ENCODE results near the gene NANOG.
A peak's percentile ranks its signal among the peaks of the same experiment; 100 is the strongest.
"Not testable (repeated sequence)": the region's sequence is repeated elsewhere in the genome, so short reads cannot be mapped to it uniquely, and the experiment has no call there.

The NANOG gene

DNA sequence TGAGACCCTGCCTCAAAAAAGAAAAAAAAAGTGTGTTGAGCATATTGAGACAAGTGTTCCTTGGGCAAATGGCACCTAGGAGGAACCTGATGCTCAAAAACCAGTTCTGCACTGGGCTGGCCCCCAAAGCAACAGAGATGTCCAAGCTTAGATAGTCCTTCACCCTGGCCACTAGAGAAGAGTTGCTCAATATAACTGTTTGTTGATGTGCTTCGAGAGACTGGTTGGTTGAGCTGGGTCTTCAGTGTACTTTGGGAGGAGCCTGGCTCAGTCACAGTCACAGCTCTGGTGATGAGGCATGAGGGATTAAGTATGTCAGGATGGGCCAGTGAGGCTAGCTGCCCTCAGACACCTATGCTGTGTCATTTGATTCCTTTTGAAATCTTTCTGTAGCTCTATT lies 45.5 kb downstream of the NANOG start:
- no peaks in the 10 kb centered on the region for H3K9me3 Mint-ChIP-seq
- peaks cover 7% of the 10 kb centered on the region for H3K4me1 Mint-ChIP-seq
- no peaks in the 10 kb centered on the region for H3K36me3 Mint-ChIP-seq (ENCODE audit: low read depth)
- H3K4me3 Mint-ChIP-seq: no peak overlapping the region
- H3K27ac Mint-ChIP-seq: no peak overlapping the region
- TF ChIP-seq, protein P1, sequence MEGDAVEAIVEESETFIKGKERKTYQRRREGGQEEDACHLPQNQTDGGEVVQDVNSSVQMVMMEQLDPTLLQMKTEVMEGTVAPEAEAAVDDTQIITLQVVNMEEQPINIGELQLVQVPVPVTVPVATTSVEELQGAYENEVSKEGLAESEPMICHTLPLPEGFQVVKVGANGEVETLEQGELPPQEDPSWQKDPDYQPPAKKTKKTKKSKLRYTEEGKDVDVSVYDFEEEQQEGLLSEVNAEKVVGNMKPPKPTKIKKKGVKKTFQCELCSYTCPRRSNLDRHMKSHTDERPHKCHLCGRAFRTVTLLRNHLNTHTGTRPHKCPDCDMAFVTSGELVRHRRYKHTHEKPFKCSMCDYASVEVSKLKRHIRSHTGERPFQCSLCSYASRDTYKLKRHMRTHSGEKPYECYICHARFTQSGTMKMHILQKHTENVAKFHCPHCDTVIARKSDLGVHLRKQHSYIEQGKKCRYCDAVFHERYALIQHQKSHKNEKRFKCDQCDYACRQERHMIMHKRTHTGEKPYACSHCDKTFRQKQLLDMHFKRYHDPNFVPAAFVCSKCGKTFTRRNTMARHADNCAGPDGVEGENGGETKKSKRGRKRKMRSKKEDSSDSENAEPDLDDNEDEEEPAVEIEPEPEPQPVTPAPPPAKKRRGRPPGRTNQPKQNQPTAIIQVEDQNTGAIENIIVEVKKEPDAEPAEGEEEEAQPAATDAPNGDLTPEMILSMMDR (IDR thresholded peaks at IDR 0.05; ENCODE audit: unreplicated experiment in 3 of 3): no peak
- H3K27me3 Mint-ChIP-seq (ENCODE audit: low read depth): peaks cover 8% of the 10 kb centered on the region

GRCh38 chr12:7835116-7835515 lies 45.9 kb downstream of the NANOG start:
- Mint-ChIP-seq H3K4me3 (no peak overlapping the region), H3K36me3 (ENCODE audit: low read depth) (no peaks in the 10 kb centered on the region), H3K27me3 (ENCODE audit: low read depth) (peaks cover 8% of the 10 kb centered on the region), H3K27ac (no peak overlapping the region), H3K4me1 (peaks cover 7% of the 10 kb centered on the region), H3K9me3 (no peaks in the 10 kb centered on the region)
- TF ChIP-seq, protein P1 (IDR thresholded peaks at IDR 0.05; ENCODE audit: unreplicated experiment in 3 of 3): no peak

GRCh38 chr12:7835766-7836165 lies 46.6 kb downstream of the NANOG start:
- peaks cover 8% of the 10 kb centered on the region for H3K27me3 Mint-ChIP-seq (ENCODE audit: low read depth)
- no peaks in the 10 kb centered on the region for H3K9me3 Mint-ChIP-seq
- H3K4me1 Mint-ChIP-seq: peaks cover 7% of the 10 kb centered on the region
- H3K36me3 Mint-ChIP-seq (ENCODE audit: low read depth): no peaks in the 10 kb centered on the region
- TF ChIP-seq, protein P1 (IDR thresholded peaks at IDR 0.05; ENCODE audit: unreplicated experiment in 3 of 3): no peak
- no peak overlapping the region for H3K4me3 Mint-ChIP-seq
- H3K27ac Mint-ChIP-seq: no peak overlapping the region

- Mint-ChIP-seq H3K36me3 (ENCODE audit: low read depth) (no peaks in the 10 kb centered on the region), H3K4me3 (no peak overlapping the region), H3K27ac (no peak overlapping the region), H3K4me1 (peaks cover 7% of the 10 kb centered on the region), H3K27me3 (ENCODE audit: low read depth) (peaks cover 8% of the 10 kb centered on the region), H3K9me3 (no peaks in the 10 kb centered on the region)
- TF ChIP-seq, protein P1 (IDR thresholded peaks at IDR 0.05; ENCODE audit: unreplicated experiment in 3 of 3): no peak
Observed at GRCh38 chr12:7837366-7837765, 48.2 kb downstream of the NANOG start.

- not testable (repeated sequence) for H3K9me3 Mint-ChIP-seq; H3K4me1 Mint-ChIP-seq; H3K27me3 Mint-ChIP-seq (ENCODE audit: low read depth); H3K36me3 Mint-ChIP-seq (ENCODE audit: low read depth)
- H3K4me3 Mint-ChIP-seq: peak overlapping the region in 1 of 3 experiments; percentile 51
- H3K27ac Mint-ChIP-seq: peak overlapping the region in 2 of 3 experiments; percentile 13 to 20
Observed at GRCh38 chr12:7839226-7839625, 50.0 kb downstream of the NANOG start.

DNA sequence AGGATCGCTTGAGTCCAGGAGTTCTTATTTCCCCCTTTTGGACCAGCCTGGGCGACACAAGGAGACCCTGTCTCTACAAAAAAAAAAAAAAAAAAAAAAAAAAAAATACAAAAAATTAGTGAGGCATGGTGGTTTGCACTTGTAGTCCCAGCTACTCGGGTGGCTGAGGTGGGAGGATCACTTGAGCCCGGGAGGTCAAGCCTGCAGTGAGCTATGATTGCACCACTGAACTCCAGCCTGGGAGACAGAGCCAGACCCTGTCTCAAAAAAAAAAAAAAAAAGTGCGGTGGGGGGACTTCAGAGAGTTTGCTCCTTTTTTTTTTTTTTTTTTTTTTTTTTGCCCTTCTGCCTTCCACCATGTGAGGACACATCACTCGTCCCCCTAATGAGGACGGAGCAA lies 50.6 kb downstream of the NANOG start:
- H3K9me3 Mint-ChIP-seq: not testable (repeated sequence)

GRCh38 chr12:7842444-7842843 lies 53.2 kb downstream of the NANOG start:
- H3K9me3 Mint-ChIP-seq; H3K27ac Mint-ChIP-seq; H3K36me3 Mint-ChIP-seq (ENCODE audit: low read depth); H3K27me3 Mint-ChIP-seq (ENCODE audit: low read depth); H3K4me3 Mint-ChIP-seq: not testable (repeated sequence)
- peaks cover 11% of the 10 kb centered on the region for H3K4me1 Mint-ChIP-seq

More for the DNA sequence above, 50.6 kb downstream of the NANOG start:
- not testable (repeated sequence) for H3K27me3 Mint-ChIP-seq (ENCODE audit: low read depth); H3K4me3 Mint-ChIP-seq; H3K36me3 Mint-ChIP-seq (ENCODE audit: low read depth); H3K4me1 Mint-ChIP-seq; H3K27ac Mint-ChIP-seq

GRCh38 chr12:7843149-7843548 lies 53.9 kb downstream of the NANOG start:
- H3K9me3 Mint-ChIP-seq; H3K27me3 Mint-ChIP-seq (ENCODE audit: low read depth); H3K36me3 Mint-ChIP-seq (ENCODE audit: low read depth): not testable (repeated sequence)
- Mint-ChIP-seq H3K4me3 (peak overlapping the region in 1 of 3 experiments; percentile 15), H3K27ac (peak overlapping the region in 1 of 3 experiments; percentile 69), H3K4me1 (peaks cover 15% of the 10 kb centered on the region)

GRCh38 chr12:7843583-7843982 lies 54.4 kb downstream of the NANOG start:
- H3K4me3 Mint-ChIP-seq: peak overlapping the region; percentile 38 to 60 (median 54)
- H3K36me3 Mint-ChIP-seq (ENCODE audit: low read depth); H3K9me3 Mint-ChIP-seq: not testable (repeated sequence)

More at GRCh38 chr12:7843583-7843982, 54.4 kb downstream of the NANOG start:
- H3K27ac Mint-ChIP-seq: peak overlapping the region; percentile 54 to 93 (median 89)
- H3K4me1 Mint-ChIP-seq: peaks cover 15% of the 10 kb centered on the region
- H3K27me3 Mint-ChIP-seq (ENCODE audit: low read depth): not testable (repeated sequence)
